SIG-M5 treated with dmso at 0.1 percent for 504 hours (cell line): ENCODE data around the gene CCDC170.

Source experiments
- DNase-seq: peaks from one replicate; lab custom pipeline; 2025; ENCODE audit not compliant: unreplicated experiment; lab: John Stamatoyannopoulos, UW

Gene CCDC170

DNA sequence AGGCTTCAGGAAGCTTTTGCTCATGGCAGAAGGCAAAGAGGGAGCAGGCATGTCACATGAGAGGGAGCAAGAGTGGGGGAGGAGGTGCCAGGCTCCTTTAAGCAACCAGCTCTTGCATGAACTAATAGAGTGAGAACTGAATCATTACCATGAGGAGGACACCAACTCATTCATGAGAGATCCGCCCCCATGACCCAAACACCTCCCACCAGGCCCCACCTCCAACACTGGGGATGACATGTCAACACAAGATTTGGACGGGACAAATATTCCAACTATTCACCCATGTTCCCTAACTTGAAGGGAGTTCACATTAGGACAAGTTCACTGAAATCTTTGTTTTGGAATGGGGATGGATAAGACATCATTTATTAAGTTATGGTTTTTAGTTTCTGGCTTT is 158.5 kb downstream of the CCDC170 start:
- no peak for DNase-seq

DNA sequence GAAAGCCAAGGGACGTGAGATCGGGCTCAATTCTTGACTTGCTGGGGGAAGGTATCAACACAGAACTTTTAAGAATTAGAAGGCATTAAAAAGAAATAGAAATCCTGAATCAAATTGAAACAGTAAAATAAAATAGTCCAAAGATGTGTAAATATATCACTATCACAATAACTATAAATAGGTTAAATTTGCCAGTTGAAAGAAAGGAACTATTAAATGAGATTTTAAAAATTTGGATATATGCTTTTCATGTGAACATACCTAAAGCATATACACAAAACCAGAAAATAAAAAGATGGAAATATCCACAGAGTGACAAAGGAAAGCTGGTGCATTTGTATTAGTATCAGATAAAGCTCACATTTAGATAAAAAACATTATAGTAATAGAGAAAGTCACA is 161.3 kb downstream of the CCDC170 start:
- DNase-seq, result no peak

GRCh38 chr6:151656392-151656791 is 162.6 kb downstream of the CCDC170 start:
- DNase-seq, result no peak

GRCh38 chr6:151658091-151658490 is 164.3 kb downstream of the CCDC170 start:
- DNase-seq, result peak; percentile 8

DNA sequence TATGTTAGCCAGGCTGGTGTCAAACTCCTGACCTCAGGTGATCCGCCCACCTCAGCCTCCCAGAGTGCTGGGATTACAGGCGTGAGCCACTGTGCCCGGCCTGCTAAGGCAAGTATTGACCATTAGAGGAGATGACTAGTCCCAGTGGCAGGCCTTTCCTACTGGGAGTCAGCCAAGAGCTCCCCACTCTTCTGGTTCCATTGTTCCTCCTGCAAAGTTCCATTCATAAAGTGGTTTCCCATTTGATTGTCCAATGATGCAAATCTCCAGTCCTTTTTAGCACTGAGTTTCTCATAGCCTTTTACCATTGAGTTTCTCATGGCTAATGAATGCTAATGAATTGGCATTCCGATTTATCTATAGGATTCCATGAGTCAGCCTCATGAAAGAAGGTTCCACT is 165.4 kb downstream of the CCDC170 start:
- no peak for DNase-seq

- DNase-seq, result no peak
Observed at GRCh38 chr6:151661509-151661908, 167.7 kb downstream of the CCDC170 start.

GRCh38 chr6:151661928-151662327 is 168.1 kb downstream of the CCDC170 start:
- DNase-seq, result no peak

DNA sequence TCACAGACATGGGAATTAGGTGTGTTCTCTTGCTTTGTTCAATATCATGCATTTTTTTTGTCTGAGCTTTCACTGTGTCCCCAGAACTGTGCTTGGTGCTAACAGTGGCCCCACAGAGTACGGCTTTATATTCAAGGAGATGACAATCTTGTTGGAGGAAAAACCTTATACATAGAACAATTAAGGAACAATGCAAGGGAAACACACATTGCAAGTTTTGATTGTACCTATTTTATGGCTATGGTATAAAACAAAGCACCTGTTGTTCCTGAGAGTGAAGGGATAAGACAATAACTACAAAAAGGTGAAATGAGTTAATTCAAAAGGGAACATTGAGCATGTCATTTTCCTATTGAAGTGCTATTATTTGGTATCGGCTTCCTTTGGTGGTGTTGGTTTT is 169.7 kb downstream of the CCDC170 start:
- no peak for DNase-seq

- DNase-seq, result no peak
Observed at GRCh38 chr6:151664390-151664789, 170.6 kb downstream of the CCDC170 start.

DNA sequence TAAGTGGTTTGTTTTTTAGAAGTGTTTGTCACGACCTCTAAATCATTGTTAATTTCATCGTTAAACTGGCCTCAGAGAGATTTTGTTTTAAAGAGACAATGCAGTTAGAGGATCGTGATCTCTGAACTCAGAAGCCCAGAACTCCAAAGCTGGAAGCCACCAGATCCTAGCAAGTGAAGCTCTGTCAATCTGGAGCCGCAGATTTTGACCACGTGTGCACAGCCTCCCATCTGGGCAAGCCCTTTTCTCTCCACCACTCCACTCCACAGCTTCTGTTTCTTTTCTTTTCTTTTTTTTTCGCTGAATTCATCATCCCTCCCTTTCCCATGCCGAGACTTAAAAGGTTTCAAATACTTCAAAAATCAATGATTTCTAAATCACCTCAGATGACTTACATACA is 171.5 kb downstream of the CCDC170 start:
- no peak for DNase-seq

DNA sequence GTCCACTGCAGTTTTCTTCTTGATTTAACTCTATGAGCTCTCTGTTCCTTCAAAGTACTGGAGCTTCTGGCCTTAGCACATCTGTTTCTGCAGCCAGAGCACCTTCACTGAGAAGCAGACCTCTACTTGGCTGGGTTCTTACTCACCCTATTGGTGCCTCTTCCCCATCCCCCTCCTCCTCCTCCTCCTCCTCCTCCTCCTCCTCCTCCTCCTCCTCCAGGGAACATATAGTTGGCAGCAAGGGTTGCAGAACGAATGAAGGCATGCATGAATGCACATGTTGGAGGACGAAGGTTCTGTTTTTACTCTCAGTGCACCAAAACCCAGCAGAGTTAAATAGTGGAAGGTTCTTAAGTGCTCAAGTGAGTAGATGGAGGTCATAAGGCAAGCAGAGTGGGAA is 172.7 kb downstream of the CCDC170 start:
- DNase-seq, result no peak

DNA sequence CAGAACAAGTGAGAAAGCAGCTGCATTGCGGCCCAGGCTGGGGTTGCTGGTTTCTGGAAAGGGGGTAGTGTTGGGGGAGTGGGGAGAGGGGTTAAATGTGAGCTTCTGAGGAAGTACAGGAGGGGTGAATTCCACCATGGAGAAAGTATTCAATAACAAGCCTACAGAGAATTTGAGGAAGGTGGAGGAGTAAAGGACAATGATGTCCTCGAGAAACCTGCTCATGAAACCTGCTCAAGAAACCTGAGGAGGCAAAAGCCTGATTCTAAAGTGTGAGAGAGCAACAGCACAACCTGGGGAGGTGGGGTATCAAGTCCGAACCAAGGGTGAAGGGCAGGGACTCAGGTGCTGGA is 175.4 kb downstream of the CCDC170 start:
- DNase-seq, result no peak

DNA sequence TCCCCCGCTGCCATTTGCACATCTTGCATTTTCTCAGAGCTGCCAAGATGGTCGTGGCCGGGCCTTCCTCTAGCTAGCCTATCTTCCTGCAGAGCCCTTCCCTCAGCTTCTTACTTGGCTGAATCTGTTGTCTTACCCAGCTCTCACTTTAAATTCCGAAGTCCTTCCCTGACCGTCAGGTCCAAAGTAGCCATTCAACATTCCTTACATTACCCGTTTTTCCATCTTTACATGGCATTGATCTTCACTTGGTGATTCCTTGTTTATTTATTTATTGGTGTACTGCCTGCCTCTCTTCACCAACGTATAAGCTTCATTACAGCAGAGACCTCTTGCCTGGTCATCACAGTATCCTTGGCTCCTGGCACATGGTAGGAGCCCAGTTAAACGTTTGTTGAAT is 176.3 kb downstream of the CCDC170 start:
- no peak for DNase-seq
